K562 (cell line): ENCODE data around the gene NEU1.

ENCODE experiments used
- CTCF ChIP-seq, 3 experiments: IDR thresholded peaks in 2 of 3; conservative IDR thresholded peaks in 1 of 3; 2 replicates each; pipeline ENCODE4 v1.5.1; 2011 to 2012; ENCODE audit warnings: low read length in 3 of 3, mild to moderate bottlenecking in 3 of 3, control low read depth in 2 of 3, improper control_type of control experiment in 1 of 3, inconsistent platforms in 1 of 3, low read depth in 1 of 3, mixed read lengths in 1 of 3, moderate library complexity in 1 of 3; ENCODE audit not compliant: insufficient read depth in 2 of 3
- MAX ChIP-seq: sonication (generic); formaldehyde crosslinking; IDR thresholded peaks from 2 replicates; pipeline ENCODE4 v1.9.0; 2022; ENCODE audit warnings: mild to moderate bottlenecking, missing genetic modification reagents
- PHB2 ChIP-seq: fragments of 450-650 bp; IDR thresholded peaks from 2 replicates; pipeline ENCODE4 v1.6.1; 2017; ENCODE audit warnings: low read depth
- RFX5 ChIP-seq: IDR thresholded peaks from 2 replicates; pipeline ENCODE4 v1.6.1; 2011; ENCODE audit warnings: low read depth, mild to moderate bottlenecking, improper control_type of control experiment, low read length
- SP1 ChIP-seq: sonication (generic); formaldehyde crosslinking; IDR thresholded peaks from 2 replicates; pipeline ENCODE4 v1.8.1; 2022; ENCODE audit warnings: mild to moderate bottlenecking, missing genetic modification reagents

- TF ChIP-seq RFX5 = no peak
- TF ChIP-seq SP1 (CRISPR knock-in tag) = no peak
- TF ChIP-seq PHB2 = no peak
- TF ChIP-seq MAX = no peak
- no peak for TF ChIP-seq CTCF (IDR thresholded peaks at IDR 0.05 in 2 of 3, conservative IDR thresholded peaks at IDR 0.05 in 1 of 3; ENCODE audit: insufficient read depth in 2 of 3, low read depth in 1 of 3, low read length in 3 of 3)
Measured at GRCh38 chr6:31874084-31874670, 11.6 kb upstream of the NEU1 start.
